NCI-H2029 treated with DMSO at 0.1 percent for 48 hours (cell line): ENCODE data around the gene DDX49.

Experiments used
- DNase-seq: peaks from one replicate; lab custom pipeline; 2025; lab: John Stamatoyannopoulos, UW

DDX49 gene

DNA sequence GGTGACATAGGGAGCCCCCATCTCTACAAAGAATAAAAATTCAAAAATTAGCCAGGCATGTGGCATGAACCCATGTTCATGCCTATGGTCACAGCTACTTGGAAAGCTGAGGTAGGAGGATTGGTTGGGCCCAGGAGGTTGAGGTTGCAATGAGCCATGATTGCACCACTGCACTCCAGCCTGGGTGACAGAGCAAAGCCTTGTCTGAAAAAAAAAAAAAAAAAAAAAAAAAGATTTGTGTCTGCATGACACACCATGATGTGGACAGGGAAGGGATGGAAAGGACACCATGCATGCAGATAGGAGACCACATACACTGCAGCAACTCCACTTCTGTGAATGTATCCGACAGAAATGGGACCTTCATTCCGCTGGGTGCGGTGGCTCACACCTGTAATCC is 55.5 kb downstream of the DDX49 start:
- no peak for DNase-seq

GRCh38 chr19:18975869-18976268 is 56.4 kb downstream of the DDX49 start:
- DNase-seq, result no peak
